Right hindlimb (tissue), 1 donor: ENCODE data around the gene AIMP1.

Source experiments
- DNase-seq: peaks from one replicate; pipeline ENCODE4 v3.0.0-alpha.2; 2018

Gene AIMP1

DNA sequence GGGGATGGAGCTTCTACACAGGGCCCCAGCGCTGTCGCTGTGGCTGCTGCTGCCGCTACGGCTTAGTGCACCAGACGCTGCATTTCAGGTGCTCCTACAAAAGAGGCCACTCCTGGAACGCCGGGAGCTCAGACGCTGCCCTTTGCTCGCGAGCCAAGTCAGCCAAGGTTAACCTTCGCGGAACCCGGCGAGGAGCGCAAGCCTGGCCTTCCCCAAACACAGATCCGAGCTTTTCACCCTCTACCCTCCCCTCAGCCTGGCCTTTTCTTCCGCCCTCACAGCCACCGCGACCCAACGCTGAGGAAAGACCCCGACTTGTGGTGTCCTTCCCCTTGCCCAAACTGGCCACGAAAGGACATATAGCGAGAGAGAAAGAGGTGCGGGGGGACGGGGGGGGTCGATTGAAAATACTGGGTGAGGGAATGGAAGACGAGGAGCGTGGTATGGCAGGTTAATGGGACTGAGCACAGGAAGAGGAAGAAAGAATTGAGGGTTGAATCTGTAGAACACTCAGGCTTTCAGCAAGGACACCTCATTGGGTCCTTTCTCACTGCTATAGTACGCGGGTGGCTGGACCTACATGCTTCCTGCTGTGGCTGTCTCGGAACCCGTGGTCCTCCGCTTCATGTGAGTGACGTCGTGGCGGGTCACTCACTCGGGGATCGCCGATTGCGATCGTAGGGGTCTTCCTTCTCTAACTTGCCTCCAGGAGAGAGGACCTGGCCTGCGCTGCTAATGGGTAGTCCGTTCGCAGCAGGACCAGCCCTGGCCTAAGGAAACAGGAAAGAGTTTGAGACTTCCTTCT is at the start of gene AIMP1, which contains the start of gene TBCK:
Gene AIMP1 (plus strand): TSS at position 583 of the 805 bp plus-strand sequence. CDS start 8,460 bp downstream, outside the sequence.
Gene TBCK (minus strand): TSS at position 242 of the 805 bp plus-strand sequence. CDS start 7,249 bp downstream, outside the sequence.
- peak; percentile 96 for DNase-seq

DNA sequence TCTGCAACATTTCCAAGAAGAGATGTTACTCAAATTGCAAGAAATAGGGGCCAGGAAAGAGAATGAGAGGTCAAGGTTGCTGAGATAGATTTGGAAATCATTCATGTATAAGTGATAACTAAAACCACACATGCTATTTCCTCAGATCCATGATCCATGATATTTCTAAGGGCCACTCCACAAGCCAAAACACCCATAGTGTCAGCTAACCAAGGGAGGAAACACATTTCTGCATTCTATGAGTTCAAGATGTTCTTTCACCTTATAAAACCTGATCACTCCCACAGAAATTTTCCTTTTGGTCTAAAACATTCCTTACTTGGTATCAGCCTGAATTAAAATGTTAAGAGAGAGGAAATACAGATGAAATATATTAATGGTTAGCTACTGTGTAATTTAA is 47.6 kb upstream of the AIMP1 start:
- DNase-seq, result no peak

DNA sequence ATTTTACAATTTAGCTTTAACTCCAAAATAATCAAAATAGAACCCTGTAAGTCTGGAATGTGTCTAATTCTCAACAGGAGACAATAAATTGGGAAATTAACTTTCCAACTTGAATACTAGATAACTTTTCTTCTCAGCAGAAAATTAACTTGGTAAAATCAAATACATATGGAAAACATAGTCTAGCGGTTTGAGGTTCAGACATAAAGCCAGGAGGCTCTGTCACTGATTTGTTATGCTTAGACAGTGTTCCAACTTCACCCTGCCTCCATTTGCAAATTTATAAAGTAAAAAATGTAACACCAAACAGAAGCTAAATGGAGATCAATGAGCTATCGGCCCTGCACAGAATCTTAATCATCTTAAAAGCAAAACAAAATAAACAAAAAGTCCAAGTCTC is 46.6 kb upstream of the AIMP1 start:
- DNase-seq, result no peak

DNA sequence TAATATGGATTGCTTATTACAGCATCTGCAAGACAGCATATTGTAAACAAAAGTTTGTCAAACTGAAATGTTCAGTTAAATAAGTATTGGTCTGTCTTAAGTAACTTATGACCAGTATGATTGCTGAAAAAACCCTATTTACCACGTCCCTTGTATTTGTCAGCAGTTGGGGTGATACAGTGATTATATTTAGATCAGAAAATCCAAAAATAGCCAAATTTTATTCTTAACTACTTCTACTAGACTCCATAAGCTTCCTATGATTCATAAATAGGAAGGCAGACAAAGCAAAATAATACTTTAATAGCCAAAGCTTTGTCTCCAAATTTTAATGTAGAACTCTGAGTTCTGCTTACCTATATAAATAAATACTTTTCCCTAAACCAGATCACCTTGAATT is 45.6 kb upstream of the AIMP1 start:
- DNase-seq, result no peak

DNA sequence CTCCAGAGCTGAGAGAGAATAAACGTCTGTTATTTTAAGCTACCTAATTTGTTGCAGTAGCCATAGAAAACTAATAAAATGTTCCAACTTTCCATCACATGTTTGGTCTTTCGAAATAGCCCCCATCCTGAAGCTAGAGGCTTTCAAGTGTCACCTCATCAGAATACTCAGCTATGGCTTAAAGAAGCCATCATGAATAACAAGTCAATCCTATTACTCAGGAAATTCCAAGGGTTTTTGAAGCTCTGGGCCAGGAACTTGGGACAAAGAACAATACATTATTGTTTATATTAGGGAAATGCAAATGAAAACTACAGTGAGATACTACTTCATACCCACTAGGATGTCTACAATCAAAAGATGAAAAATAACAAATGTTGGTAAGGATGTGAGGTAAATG is 42.5 kb upstream of the AIMP1 start:
- no peak for DNase-seq

DNA sequence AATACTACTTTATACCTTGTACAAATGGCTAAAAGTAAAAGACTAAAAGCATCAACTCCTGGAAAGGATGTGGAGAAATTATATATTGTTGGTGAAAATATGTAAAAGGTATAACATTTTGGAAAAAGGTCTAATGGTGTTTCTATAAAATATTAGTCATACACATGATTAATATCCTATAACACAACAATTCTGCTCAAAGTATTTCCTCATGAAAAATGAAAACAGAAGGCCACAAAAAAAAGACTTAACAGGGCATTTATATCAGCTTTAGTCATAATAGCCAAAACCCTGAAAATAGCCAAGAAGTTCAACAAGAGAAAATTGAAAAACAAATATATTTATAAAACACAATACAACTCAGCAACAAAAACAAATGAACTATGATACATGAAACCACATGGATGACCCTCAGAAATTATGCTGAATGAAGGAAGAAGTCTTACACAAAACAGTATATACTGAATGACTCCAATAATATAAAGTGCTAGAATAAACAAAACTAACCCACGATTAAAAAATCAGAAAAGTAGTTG is 39.1 kb upstream of the AIMP1 start:
- DNase-seq, result no peak

DNA sequence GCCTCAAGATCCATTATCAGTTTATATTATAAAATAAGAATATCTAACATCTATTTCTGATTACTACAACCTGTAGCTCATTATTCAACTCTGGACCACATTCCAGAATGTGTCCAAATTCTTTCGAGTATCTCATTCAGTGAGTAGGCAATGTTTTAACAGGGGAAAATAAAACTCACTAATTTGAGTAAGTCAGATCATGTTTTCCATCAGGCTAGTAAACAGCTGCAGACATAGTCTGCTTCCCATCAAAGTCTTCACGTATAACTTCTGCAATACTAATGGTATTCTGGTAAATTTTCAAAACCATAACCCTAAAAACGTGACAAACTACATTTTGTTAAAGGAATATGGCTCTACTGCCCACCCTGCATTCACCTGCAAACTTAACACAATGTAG is 32.1 kb upstream of the AIMP1 start:
- DNase-seq, result no peak

DNA sequence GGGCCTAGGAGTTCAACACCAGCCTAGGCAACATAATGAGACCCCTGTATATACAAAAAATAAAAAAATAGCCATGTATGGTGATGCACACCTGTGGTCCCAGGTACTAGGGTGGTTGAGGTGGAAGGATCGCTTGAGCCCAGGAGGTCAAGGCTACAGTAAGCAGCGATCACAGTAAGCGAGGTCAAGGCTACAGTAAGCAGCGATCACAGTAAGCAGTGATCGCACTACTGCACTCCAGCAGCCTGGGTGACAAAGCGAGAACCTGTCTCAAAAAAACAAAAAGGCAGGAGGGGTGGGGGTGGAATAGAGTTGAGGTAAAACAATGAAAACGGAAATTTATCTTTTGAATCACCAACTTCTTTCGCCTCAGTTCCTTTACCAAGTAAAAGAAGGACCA is 29.7 kb upstream of the AIMP1 start:
- DNase-seq, result no peak

DNA sequence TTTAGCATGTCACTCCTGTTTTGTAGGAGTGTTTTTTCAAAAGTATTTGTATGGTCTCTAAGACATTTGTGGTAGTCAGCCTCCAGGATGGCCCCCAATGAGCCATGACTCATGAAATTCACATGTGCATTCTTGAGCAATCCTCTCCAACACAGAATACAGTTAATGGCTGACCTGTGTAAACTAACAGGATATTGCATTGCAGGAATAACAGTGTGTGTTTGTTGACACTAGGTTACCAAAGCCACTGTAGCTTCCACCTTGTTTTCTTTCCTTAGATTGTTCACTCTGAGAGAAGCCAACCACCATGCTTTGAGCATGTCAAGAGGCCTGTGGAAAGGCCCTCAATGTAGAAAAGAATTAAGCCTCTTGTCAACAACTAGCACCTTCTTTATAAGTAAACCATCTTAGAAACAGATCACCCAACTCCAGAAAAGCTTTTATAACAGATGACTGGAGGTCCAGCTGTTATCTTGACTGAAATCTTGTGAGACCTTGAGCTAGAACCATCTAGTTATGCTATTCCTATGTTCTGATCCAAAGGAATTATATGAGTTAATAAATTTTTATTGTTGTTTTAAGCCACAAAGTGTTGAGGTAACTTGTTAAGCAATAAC is 28.9 kb upstream of the AIMP1 start:
- no peak for DNase-seq

DNA sequence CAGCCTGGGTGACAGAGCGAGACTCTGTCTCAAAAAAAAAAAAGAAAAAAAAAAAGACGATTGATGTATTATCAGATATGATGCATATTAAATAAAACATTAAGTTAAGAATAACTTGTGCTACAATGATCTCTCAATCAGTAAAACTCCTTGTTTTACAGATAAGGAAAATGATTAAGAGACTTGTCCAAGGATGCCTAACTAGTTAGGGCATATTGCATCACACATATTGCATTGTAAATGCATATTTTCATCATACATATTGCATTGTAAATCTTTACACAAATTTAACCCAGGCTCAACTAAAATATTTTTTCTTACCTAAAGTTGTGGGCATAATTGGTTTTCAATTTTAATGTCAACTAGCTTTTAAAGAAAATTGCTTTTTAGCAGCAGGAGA is 26.6 kb upstream of the AIMP1 start:
- no peak for DNase-seq

DNA sequence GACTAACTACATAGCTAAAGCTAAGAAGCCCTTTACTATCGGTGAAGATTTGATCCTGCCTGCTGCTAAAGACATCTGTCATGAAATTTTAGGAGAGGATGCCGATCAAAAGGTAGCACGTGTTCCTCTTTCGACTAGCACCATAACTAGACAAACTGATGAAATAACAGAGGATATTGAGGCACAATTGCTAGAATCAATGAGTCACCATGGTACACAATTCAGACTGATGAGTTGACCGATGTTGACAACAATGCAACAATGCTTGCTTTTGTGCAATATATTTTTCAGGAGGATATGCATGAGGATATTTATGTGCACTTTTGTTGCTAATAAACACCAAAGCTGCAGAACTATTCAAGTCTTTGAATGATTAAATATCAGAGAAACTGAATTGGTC is 24.7 kb upstream of the AIMP1 start:
- no peak for DNase-seq

DNA sequence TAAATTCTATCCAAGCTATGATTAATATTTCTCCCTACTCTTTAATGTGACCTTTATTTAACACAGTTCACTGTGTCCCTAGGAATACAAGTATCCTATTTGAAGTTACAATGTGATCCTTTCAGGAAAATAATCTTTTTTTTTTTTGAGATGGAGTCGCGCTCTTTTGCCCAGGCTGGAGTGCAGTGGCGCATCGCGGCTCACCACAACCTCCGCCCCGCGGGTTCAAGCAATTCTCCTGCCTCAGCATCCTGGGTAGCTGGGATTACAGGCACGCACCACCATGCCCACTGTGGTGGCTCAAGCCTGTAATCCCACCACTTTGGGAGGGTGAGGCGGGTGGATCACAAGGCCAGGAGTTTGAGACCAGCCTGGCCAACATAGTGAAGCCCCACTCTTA is 22.3 kb upstream of the AIMP1 start:
- DNase-seq, result no peak

DNA sequence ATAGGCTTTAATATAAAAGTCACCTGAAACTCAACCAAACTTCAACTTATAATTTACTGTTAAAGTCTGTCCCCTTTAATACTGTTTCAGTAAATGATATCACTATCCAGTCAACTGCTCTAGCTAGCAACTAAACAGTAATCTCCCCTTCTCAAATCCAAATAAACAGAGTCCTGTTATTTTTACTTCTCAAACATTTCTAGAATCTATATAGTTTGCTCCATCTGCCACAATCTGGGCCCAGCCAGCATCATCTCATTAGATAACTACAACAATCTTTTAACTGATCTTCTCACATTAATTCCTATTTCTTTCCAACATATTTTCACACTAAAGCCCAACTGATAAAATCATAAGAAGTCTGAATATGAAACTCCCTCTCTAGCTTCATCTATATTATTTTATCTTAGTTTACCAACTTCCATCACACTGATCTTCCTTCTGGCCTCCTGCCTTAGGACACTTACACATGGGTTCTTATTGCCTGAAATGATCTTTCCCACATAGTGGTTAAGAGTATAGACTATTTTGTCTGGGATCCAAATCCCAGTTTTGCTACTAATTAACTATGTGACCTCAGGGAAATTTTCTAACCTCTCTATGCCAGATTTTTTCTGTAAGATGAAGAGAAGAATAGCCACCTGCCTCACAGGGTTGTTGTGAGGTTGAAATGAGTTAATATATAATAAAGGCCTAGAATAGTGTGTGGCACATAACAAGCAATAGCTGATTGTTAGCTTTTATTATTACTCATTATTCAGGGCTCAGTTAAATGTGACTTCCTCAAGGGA is 18.9 kb upstream of the AIMP1 start:
- no peak for DNase-seq

DNA sequence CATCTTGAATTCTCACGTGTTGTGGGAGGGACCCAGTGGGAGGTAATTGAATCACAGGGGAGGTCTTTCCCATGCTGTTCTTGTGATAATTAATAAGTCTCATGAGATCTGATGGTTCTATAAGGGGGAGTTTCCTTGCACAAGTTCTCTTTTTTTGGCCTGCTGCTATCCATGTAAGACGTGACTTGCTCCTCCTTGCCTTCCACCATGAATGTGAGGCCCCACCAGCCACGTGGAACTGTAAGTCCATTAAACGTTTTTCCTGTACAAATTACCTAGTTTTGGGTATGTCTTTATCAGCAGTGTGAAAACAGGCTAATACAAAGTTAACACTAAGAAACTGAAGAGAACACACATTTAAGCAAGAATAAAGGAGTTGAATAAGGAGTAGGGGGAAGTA is 16.4 kb upstream of the AIMP1 start:
- no peak for DNase-seq

DNA sequence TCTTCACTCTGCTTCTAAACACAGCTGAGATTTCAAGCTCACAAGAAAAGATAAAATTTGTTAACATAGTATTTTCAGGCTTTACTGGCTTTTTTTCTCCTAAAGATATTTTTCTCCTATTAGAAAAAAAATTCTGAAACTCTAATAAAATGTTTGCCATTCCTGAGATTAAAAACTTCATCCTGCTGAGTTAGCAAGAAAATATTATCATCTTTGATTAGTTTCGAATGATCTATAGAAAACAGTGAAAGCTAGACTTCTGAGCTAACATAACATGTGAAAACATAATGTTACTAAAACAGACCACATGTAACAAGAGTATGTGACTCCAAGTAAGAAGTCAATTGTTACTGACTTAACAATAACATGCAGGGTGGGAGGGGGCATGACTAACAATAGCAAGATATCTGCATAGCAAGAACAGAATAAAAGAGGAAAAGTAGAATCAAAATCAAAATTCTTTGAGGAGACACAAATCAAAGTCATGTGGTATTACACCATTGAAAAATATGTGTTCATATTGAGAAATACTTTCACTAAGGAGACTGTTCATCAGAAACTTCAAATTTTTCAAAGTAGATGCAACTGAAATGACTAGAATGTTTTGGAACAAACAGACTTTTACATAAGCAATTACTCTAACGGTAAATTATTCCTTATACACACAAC is 14.8 kb upstream of the AIMP1 start:
- DNase-seq, result no peak

DNA sequence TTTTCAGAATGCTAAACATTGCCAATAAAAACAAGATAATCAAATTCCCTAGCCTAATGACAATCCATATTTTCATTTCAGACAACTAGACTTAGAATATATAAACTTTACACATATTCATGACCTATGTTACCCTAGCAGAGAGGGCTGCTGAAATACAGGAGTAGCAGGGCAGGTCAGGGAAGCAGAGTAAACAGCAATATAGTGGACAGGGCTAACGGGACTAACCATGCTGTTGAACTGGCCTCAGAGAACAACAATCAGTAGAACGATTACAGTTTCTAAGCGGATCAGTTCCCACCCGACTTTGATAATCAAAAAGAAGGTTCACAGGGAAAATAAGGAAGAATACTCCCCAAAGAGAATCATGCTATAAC is 14.3 kb upstream of the AIMP1 start:
- no peak for DNase-seq

DNA sequence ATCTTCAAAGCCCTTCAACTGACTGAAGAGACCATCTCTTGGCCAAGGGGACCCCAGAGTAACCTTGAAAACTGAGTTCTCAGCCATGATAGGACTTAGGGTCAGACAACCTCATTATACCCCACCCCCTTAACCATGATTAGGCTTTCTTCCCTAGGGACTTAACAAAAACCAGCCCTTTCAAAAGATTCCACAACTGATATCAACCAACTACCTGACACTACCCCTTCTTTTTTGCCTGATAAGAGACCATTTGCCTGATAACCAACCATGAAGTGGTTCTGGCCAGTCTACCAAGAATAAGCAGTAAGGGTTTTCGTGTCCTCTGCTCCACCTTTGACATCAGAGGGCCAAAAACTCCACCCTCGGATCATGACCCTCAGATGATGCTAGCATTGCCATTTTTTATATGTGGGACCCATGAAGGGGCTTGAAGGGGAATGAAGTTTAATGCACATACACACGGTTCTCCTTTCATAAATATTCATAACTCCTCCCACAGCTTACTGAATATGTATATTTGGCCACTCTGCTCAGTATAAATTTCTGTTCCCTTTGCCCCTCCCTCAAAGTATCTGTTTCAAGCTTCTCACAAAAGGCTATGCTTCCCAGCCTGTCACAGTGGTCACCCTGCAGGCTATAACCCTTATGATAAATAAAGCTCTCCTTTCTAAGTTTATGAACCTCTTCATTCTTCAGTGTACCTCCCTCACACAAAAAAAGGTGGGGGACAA is 12.6 kb upstream of the AIMP1 start:
- no peak for DNase-seq

DNA sequence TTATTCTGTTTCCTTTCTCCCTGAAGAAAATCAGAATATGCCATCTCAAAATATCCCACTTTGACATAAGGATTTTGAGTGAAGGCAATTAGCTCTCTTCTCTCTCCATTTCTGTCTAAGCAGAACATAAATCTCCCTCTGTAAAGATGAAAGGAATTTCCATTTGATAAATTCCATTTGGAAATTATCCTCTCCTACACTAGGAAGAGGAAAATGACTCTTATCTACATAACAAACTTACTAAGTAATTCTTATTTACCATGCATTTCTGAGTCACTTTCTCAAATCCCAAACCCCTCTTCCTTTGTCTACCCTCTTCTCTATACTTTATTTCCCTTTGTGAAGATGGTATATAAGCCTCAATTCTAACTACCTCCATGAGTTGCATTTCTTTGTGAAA is 11.7 kb upstream of the AIMP1 start:
- no peak for DNase-seq

DNA sequence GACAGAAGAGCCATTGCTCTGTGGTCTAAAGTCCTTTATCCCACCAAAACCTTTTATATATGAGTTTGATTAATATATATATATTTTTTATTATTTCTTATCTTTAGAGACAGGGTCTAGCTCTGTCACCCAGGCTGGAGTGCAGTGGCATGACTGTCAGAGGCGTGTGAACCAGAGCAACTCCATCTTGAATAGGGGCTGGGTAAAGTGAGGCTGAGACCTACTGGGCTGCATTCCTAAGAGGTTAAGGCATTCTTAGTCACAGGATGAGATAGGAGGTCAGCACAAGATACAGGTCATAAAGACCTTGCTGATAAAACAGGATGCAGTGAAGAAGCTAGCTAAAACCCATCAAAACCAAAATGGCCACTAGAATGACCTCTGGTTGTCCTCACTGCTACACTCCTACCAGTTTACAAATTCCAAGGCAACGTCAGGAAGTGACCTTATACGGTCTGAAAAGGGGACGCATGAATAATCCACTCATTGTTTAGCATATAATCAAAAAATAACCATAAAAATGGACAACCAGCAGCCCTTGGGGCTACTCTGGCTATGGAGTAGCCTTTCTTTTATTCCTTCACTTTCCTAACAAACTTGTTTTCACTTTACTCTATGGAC is 10.8 kb upstream of the AIMP1 start:
- no peak for DNase-seq

DNA sequence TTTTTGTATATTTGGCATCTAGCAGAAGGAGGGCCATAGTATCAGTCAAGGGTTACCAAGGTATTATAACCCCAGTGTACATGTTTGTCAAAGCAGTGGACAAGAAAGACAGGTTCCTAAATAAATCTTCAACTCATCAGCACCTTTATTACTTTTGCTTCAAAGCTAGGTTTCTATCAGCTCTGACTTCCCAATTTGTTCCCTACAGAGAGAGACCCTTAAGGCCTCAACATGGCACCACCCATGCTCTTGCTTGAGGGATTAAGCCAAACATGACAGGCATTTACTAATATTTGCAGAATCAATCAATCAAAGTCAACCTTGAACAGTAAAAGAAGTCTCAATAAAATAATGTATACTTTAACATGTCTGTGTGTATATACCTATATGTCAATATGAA is 9.8 kb upstream of the AIMP1 start:
- no peak for DNase-seq

DNA sequence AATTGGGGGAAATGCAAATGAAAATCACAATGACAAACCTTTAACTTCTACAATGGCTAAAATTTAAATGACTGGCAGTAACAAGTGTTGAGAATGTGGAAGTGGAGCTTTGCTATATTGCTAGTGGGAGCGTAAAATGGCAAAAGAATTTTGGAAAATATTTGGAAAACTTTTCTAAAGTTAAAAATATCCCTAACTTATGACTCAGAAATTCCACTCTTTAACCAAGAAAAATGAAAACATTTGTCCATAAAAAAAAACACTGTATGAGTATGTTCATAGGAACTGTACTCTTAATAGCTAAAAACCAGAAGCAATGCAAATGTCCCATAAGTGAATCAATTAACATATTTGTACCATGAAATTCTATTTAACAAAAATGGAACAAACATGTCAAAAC is 4.0 kb upstream of the AIMP1 start:
- no peak for DNase-seq

DNA sequence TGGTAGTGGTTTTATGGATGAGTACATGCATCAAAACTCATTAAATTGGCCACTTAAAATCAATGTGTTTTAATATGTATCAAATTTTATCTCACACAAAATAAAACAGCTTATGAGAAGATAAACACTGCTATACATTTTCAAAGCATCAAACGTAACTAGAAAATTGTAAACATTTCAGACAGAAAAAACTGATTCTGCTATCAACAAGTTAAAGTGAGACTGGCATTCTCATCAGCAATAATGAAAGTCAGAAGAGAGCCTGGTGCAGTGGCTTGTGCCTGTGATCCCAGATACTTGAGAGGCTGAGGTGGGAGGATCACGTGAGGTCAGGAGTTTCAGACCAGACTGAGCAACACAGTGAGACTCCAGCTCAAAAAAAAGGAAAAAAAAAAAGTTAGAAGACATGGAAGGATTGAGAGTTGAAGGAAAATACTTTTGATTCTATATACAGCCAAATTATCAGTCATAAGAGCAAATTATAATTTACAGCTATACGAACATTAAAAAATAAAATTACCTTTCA is 3.3 kb upstream of the AIMP1 start:
- DNase-seq, result no peak
